ENCODE measurements around the gene SKOR2. TPM values are rescaled to one million over a fixed set of nuclear protein-coding genes. Genes with fewer than 3 reads are reported as not detected.
"Not testable (repeated sequence)": the region's sequence is repeated elsewhere in the genome, so short reads cannot be mapped to it uniquely, and the experiment has no call there.

SKOR2 gene
- total RNA-seq, 1 experiment from 2014 or later, result not detected

DNA sequence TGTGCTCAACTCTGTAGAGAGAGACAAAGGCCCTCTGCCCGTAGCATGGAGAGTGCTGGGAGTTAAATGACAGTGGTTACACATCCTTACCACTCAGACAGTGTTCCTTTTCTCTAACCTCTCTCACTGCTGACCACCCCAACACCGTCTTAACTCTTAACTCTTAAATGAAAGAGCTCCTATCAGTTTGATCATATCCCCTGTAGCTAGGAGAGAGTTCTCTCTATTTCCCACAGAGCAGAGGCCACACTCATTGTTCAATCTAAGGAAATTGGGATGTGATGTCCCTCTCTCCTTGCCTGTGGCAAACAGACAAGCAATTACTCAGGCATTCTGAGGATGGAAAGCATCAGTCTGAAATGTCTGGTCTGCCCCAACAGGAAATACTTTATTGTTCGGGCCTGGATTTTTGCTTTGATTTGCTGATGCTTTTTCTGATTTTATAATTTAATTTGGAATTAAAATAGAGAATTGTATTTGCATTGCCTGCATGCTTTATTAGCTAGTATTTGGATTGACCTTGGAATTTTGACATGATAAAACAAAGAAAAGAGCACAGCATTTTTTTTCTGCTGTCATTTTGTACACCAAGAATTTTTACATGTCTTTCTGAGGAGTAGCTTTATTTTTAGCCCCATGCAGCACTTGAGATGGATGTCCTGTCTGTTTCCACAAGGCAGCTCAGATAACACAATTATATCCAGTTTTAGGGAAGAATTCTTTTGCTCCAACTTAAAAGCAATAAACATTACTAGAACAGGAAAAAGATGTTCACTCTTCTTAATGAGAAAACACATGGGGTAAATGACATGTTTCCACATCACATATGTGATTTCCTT lies 47.6 kb downstream of the SKOR2 start:
- DNase-seq (ENCODE audit: low read depth), result no peak

DNA sequence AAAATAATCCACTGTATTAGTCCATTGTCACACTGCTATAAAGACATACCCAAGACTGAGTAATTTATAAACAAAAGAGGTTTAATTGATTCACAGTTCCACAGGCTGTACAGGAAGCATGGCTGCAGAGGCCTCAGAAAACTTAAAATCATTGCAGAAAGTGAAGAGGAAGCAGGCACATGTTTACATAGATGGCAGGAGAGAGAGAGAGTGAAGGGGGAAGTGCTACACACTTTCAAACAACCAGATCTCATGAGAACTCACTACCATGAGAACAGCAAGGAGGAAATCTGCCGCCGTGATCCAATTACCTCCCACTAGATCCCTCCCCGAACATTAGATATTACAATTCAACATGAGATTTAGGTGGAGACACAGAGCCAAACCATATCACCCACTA lies 55.5 kb downstream of the SKOR2 start:
- not testable (repeated sequence) for DNase-seq (ENCODE audit: low read depth)

DNA sequence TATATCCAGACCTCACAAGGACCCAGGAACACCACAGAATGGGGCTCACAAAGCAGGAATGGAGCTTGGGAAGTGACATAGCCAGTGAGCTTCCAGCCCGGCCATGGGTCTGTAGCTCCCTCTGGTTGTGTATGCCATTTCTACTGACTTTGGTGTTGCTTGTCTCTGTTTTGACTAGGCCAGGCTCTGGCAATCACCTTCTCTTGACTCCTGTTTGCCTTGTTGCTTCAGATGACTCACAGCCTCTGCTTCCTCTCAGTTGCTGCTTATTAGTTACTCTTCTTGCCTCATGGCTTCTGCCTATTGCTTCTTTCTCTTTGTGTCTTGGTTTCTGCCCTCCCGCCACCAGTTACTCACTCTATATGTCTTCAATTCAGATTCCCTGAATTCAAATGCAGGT lies 59.5 kb downstream of the SKOR2 start:
- peak; percentile 37 for DNase-seq (ENCODE audit: low read depth)

DNA sequence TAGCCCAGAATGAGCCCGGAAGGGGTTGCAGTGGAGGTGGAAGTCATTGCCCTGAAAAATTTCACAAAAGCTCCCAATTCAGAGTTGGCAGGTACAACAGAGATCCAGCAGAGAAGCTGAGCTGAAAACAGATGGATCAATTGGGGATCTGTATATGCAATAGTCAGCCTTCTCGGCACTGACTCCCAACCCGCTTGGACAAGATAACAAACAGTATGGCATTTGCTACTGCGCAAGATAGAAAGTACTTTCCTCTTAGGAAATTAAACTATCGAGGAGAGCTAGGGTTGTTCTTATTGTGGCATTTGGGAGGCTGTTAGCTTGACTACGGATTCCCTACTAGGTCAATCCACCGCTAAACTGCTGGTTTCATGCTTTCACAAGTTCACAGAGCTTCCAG lies 63.7 kb downstream of the SKOR2 start:
- DNase-seq (ENCODE audit: low read depth), result no peak

DNA sequence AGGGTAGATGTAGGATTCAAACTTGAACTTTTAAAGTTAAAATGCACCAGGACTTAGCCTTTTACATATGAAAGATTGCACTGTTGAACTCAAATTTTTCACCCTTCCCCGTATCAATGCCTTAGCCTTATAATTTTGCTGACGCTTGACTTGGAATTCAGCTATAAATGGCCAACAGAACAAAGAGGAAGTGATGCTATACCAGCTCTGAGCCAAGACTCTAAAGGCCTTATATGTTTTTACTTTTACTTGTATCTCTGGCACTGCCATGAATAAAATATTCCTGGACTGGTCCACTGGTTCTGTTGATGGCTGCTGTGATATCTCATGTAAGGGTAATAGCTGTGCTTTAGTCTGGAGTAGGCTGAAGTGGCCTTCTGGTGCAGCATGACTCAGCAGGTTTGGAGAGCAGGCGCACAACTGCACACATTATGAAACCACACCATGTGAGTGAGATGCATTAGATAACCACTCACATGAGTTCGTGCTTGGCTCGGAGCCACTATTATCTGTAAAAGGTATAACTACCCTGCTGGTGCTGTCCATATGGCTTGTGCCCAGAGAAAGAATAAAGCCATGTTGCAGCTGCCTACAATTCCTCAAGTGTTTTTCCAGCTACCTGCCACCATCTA lies 66.9 kb downstream of the SKOR2 start:
- DNase-seq (ENCODE audit: low read depth), result peak; percentile 49

DNA sequence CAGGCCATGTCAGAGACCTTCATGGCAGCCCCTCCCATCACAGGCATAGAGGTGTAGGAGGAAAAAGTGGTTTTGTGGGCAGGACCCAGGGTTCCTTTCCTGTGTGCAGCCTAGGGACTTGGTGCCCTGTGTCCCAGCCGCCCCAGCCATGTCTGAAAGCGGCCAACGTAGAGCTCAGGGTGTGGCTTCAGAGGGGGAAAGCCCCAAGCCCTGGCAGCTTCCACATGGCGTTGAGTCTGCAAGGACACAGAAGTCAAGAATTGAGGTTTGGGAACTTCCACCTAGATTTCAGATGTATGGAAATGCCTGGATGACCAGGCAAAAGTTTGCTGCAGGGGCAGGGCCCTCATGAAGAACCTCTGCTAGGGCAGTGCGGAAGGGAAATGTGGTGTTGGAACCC lies 69.3 kb downstream of the SKOR2 start:
- not testable (repeated sequence) for DNase-seq (ENCODE audit: low read depth)

DNA sequence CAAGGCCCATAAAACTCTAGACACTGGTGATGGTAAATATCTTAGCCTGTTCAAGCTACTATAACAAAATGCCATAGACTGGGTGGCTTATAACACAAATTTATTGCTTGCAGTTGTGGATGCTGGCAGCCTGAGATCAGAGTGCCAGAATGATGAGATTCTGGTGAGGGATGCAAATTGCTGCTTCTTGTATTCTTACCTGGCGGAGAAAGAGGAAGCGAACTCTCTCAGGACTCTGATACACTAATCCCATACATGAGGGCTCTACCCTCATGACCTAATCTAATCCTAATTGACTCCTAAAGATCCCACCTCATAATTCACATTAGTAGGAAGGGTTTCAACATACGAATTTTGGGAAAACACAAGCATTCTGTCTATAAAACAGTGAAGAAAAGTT lies 70.7 kb downstream of the SKOR2 start:
- DNase-seq (ENCODE audit: low read depth), result no peak

DNA sequence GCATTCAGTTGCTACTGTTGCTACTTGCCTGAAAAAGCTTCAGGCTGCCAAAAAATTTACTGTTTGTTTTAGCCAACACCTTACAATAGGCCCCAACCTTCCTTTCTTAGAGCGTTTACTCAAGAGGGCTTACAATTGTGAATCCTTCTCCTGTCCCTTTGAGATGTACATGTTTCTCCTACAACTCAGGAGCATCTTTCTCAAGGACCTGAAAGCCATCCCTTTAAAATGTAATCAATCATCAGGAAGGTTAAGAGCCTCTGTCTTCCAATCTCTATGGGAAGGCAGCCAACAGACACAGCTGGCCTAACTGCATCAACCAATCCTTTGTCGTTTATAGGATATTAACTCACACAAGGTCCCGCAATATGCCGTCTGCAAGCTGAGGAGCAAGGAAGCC lies 71.9 kb downstream of the SKOR2 start:
- DNase-seq (ENCODE audit: low read depth), result no peak

DNA sequence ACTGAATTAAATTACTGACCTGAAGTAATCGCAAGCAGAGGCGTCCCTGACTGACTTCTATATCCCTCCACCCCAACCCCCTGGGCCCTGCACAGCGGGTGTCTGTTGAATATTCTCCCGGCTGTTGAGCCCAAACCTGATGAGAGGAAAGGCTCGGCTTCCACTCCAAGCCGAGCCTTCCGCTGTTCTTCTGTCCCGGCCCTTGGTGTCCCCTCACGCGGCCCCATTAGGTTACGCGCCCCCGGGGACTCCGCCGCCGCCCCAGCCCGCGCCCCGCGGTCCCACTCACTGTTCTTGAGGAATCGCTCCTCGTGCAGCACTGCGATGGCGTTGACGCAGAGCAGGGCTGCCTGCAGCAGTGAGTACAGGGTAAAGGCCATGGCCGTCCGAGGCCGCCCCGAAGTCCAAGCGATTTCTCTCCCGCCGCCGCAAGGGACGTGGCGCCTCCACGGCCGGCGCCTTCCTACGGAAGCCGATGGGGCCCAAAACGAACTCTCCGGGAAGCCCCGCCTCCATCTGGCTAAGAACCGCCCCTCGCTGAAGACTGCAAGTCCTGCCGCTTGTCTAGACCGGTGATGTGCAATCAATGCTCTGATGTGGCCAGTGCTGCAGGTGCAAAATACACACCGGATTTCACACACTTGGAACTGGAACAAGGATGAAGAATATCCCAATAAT lies 75.4 kb downstream of the SKOR2 start, which contains the start of gene IER3IP1:
TSS of gene IER3IP1 (minus strand) at position 467 of the 678 bp plus-strand sequence. CDS start at position 380, 87 bp downstream.
- peak; percentile 89 for DNase-seq (ENCODE audit: low read depth)

DNA sequence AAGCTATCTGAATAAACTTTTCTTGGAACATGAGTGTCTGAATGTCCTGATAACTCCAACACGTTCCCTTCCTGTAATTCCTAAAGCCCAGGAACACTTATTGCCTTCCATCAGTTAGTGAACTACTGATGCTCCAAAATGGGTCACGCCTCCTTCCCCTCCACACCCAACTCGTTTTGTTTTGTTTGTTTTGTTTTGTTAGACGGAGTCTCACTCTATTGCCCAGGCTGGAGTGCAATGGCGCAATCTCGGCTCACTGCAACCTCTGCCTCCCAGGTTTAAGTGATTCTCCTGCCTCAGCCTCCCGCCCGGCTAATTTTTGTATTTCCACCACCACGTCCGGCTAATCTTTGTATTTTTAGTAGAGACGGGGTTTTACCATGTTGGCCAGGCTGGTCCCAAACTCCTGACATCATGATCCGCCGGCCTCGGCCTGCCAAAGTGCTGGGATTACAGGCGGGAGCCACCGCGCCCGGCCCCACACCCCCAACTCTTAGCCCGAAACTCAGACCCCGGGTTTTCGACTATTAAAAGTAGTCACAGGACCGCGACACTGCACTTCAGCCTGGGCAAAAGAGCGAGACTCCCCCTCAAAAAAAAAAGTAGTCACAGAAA lies 76.1 kb downstream of the SKOR2 start:
- DNase-seq (ENCODE audit: low read depth), result no peak

DNA sequence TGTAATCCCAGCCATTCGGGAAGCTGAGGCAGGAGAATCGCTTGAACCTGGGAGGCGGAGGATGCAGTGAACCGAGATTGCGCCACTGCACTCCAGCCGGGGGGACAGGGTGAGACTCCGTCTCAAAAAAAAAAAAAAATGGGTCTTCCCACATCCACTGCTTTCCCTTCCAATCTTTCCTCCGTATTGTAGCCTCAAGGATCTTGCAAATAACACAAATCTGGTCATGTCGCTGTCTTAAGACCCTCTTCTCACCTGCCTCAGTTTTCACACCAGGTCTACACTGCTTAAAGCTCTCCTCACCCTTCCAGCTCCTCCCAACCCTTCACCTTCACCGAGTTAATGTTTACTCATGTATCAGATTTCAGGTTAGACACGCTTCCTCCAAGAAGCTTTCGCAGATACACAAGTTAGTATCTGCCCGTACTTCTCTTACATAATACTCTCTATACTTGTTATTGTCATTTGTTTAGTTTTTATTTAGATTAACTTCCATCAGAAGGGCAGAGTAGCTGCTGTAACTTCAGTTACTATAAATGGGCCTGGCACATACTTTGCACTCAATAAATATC lies 76.8 kb downstream of the SKOR2 start:
- no peak for DNase-seq (ENCODE audit: low read depth)

DNA sequence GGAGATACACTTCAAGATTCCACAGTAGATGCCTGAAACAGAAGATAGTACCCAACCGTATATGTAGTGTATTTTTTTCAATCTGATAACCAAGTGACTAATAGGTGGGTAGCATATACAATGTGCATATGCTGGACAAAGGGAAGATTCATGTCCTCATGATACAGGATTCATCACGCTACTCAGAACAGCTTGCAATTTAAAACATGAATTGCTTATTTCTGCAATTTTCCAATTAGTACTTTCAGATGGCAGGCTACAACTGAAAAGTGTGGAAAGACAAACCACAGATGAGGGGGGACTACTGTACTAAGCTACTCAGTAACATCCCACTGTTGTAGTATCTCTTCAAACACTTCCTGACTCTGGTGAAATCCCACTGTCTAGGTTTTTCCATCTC lies 79.0 kb downstream of the SKOR2 start:
- DNase-seq (ENCODE audit: low read depth), result no peak

DNA sequence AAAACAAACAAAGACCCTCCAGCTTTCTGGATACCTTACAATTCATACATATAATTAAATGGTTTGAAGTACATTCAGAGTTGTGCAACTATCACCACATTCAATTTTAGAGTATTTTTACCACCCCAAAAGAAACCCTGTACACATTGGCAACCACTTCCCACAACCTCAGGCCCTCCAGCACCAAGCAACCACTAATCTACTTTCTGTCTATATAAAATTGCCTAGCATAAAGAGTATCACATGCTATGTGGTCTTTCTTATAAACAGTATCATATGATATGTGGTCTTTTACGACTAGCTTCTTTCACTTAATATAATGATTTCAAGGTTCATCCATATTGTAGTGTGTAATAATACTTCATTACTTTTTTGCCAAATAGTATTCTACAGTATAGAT lies 82.5 kb downstream of the SKOR2 start:
- DNase-seq (ENCODE audit: low read depth), result no peak

DNA sequence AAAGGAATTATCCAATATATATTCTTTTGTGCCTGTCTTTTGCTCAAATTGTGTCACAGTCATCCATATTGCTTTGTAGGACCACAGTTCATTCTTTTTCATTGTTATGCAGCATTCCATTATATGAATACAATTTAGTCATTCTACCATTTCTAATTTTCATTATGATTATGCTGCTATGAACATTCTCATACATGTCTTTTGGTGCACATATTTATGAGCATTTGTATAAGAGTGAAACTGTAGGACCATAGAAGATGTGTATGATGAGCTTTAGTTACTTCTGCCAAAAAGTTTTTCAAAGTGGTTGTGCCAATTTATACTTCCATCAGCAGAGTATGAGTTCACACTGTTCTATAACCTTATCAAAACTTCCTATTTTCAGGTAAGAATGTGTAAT lies 83.0 kb downstream of the SKOR2 start:
- DNase-seq (ENCODE audit: low read depth), result no peak

DNA sequence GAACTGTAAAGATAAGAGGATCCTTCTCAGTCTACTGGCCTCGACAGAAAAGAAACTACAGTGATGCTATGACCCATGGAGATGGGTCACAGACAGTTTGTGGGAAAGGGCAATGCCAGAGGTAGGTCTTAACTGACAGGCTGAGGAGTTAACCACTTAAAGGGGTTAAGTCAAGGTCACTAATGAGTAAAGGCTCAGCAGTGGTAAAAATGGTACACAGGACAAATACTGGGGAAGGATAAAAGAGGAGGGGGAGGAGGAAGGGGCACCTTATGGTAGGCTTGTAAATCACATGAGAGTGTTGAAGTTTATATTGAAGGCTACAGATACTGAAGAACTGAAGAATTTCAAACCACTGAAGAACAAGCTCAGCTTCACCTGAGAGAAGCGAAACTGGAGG lies 85.2 kb downstream of the SKOR2 start:
- peak; percentile 22 for DNase-seq (ENCODE audit: low read depth)

DNA sequence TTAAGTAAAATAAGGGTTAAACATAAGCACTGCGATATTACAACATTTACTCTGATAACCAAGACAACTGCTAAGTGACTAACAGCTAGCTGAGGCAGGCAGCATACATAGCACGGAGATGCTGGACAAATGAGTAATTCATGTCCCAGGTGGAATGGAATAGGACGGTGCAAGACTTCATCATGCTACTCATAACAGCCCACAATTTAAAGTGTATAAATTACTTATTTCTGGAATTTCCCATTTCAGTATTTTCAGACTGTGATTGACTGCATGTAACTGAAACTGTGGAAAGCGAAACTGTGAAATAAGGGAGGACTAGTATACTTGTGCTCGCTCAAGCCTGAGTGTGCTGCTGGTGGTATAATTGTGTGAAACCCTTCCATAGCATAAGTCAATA lies 88.2 kb downstream of the SKOR2 start:
- DNase-seq (ENCODE audit: low read depth), result peak; percentile 88

DNA sequence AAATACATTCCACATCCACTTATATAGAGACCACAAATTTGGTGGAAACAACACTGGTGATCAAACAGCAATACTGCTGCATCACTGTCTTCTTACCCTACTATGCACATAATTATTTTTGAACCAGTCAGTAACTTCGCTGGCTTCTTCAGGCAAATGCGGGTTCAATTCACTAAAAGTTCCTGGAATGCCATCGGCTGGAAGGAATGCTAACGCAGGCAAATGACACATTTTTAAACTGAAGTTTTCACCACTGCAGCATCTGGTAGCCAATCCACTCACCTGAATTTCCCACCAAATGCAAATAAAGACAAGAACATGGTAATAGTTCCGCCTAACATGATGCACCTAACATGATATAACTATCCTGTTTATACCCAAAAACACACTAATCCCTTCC lies 91.2 kb downstream of the SKOR2 start:
- DNase-seq (ENCODE audit: low read depth), result no peak

DNA sequence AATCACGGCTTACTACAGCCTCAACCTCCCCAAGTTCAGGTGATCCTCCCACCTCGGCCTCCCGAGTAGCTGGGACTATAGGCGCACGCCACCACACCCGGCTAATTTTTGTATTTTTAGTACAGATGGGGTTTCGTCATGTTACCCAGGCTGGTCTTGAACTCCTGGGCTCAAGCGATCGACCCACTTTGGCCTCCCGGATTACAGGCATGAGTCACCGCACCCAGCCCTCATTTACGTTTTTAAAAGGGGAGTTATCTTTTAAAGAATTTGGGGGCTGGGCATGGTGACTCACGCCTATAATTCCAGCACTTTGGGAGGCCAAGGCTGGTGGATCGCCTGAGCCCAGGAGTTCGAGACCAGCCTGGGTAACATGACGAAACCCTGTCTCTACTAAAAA lies 93.1 kb downstream of the SKOR2 start:
- DNase-seq (ENCODE audit: low read depth), result peak; percentile 23

Data from LHCN-M2 (cell line).